EH (cell line): ENCODE results near the gene SRPK3.

Experiments
- DNase-seq: peaks from one replicate; pipeline ENCODE4 v3.0.0-alpha.2; 2015; ENCODE audit warnings: low read depth

SRPK3 gene

GRCh38 chrX:153784325-153784967, 3.6 kb downstream of the SRPK3 start:
- DNase-seq, result no peak

- no peak for DNase-seq
Observed at GRCh38 chrX:153786669-153787068, 5.8 kb downstream of the SRPK3 start.

- no peak for DNase-seq
Observed at GRCh38 chrX:153789654-153790053, 8.8 kb downstream of the SRPK3 start.

GRCh38 chrX:153791104-153791852, 10.4 kb downstream of the SRPK3 start:
- DNase-seq, result no peak

GRCh38 chrX:153792368-153792767, 11.5 kb downstream of the SRPK3 start:
- no peak for DNase-seq

- peak; percentile 11 for DNase-seq
Observed at GRCh38 chrX:153793291-153793690, 12.4 kb downstream of the SRPK3 start.

GRCh38 chrX:153794018-153794896, 13.4 kb downstream of the SRPK3 start, which contains the start of the genes IDH3G and SSR4:
IDH3G (minus strand) TSS chrX:153794375; CDS start chrX:153794326, 49 bp downstream.
SSR4 (plus strand) TSS chrX:153794668; CDS start chrX:153794688, 20 bp downstream.
- peak; percentile 95 for DNase-seq

GRCh38 chrX:153794897-153795816, 14.3 kb downstream of the SRPK3 start:
- peak; percentile 32 for DNase-seq

GRCh38 chrX:153797415-153798015, 16.7 kb downstream of the SRPK3 start:
- no peak for DNase-seq

GRCh38 chrX:153799326-153799725, 18.5 kb downstream of the SRPK3 start:
- no peak for DNase-seq

- DNase-seq, result no peak
Observed at GRCh38 chrX:153800177-153800722, 19.4 kb downstream of the SRPK3 start.

GRCh38 chrX:153800746-153801145, 19.9 kb downstream of the SRPK3 start:
- no peak for DNase-seq

GRCh38 chrX:153801669-153802068, 20.8 kb downstream of the SRPK3 start:
- no peak for DNase-seq

GRCh38 chrX:153802513-153803045, 21.7 kb downstream of the SRPK3 start:
- no peak for DNase-seq

- no peak for DNase-seq
Observed at GRCh38 chrX:153803211-153804099, 22.6 kb downstream of the SRPK3 start.

GRCh38 chrX:153804100-153804595, 23.3 kb downstream of the SRPK3 start:
- no peak for DNase-seq

- no peak for DNase-seq
Observed at GRCh38 chrX:153804621-153805020, 23.8 kb downstream of the SRPK3 start.

GRCh38 chrX:153805436-153805835, 24.6 kb downstream of the SRPK3 start:
- no peak for DNase-seq

GRCh38 chrX:153806999-153807575, 26.2 kb downstream of the SRPK3 start:
- DNase-seq, result no peak
